ENCODE data around the gene SPIN1.

Gene SPIN1

DNA sequence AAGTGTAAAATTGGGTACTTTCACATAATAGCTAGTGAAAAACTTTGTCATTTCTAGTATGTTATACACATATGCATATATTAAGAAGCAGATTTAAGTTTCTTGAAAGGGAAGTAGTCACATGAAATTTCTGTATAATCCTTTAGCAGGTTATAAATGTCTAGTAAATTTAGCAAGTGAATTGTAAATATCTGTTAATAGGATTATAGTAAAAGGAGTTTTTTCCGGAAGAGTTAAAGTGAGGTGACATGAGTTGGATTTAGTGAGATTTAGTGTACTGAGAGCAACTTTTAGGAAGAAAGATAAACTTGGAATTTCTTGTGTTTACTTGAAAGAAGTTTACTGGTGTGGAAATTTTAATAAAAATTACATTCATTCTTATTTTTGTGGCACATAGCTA is 38.4 kb downstream of the SPIN1 start:
- peaks cover 0 to 17% (median 8%) of the 10 kb centered on the region in 4 donors for H3K4me1 ChIP-seq
- no peak overlapping the region for H3K27ac ChIP-seq
- no peak for DNase-seq
- H3K27me3 ChIP-seq = no peaks in the 10 kb centered on the region
- no peaks in the 10 kb centered on the region for H3K9me3 ChIP-seq
- peaks cover 0 to 21% (median 10%) of the 10 kb centered on the region in 3 donors for H3K36me3 ChIP-seq
- H3K4me3 ChIP-seq = no peak overlapping the region
- intact Hi-C loops (cut with DNase I; ENCODE audit: low total_unique reads) = no loop called here
- TF ChIP-seq, protein P1, sequence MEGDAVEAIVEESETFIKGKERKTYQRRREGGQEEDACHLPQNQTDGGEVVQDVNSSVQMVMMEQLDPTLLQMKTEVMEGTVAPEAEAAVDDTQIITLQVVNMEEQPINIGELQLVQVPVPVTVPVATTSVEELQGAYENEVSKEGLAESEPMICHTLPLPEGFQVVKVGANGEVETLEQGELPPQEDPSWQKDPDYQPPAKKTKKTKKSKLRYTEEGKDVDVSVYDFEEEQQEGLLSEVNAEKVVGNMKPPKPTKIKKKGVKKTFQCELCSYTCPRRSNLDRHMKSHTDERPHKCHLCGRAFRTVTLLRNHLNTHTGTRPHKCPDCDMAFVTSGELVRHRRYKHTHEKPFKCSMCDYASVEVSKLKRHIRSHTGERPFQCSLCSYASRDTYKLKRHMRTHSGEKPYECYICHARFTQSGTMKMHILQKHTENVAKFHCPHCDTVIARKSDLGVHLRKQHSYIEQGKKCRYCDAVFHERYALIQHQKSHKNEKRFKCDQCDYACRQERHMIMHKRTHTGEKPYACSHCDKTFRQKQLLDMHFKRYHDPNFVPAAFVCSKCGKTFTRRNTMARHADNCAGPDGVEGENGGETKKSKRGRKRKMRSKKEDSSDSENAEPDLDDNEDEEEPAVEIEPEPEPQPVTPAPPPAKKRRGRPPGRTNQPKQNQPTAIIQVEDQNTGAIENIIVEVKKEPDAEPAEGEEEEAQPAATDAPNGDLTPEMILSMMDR (IDR thresholded peaks at IDR 0.05) = no peak

GRCh38 chr9:88429595-88430430 is 41.6 kb downstream of the SPIN1 start:
- Histone ChIP-seq H3K4me1 (peaks cover 0 to 20% (median 8%) of the 10 kb centered on the region in 4 donors), H3K36me3 (peaks cover 10 to 47% (median 16%) of the 10 kb centered on the region in 3 donors), H3K9me3 (no peaks in the 10 kb centered on the region), H3K27ac (no peak overlapping the region), H3K4me3 (no peak overlapping the region), H3K27me3 (no peaks in the 10 kb centered on the region)
- TF ChIP-seq, protein P1 (IDR thresholded peaks at IDR 0.05) = no peak
- no peak for DNase-seq
- intact Hi-C loops (cut with DNase I; ENCODE audit: low total_unique reads) = no loop called here

DNA sequence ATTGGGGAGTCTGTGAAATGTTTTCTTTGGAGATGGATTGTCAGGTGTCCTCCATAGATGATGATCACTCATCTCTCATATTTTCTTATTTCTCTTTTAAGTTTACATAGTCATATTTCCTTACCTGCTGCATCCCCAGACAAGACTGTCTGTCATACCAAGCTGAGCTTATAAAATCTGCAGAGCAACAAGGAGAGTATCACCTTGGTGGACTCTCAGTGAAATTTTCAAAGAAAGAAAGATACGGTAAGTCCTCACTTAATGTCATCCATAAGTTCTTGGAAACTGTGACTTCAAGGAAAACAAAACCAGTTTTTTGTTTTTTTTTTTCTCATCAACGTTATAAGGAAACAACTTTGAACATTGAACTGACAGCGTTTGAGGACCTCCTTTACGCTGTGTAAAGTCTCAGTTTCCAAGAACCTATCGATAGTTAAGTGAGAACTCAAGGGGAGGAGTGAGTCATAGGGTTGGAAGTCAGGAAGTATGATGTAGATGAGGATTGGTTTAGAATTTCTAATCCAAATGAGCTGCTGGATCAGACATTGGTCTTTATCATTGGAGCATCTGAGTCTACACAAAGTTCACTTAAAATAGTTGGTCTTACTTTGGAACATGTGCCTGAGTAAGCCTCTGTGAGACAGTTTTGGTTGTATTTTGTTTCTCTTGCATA is 45.5 kb downstream of the SPIN1 start:
- H3K36me3 ChIP-seq = peaks cover 10 to 71% (median 29%) of the 10 kb centered on the region in 3 donors
- TF ChIP-seq, protein P1 (IDR thresholded peaks at IDR 0.05) = no peak
- DNase-seq = no peak
- H3K4me1 ChIP-seq = peaks cover 0 to 6% (median 2%) of the 10 kb centered on the region in 4 donors
- no peak overlapping the region for H3K4me3 ChIP-seq
- no peak overlapping the region for H3K27ac ChIP-seq
- intact Hi-C loops (cut with DNase I; ENCODE audit: low total_unique reads) = no loop called here
- no peaks in the 10 kb centered on the region for H3K27me3 ChIP-seq
- no peaks in the 10 kb centered on the region for H3K9me3 ChIP-seq

DNA sequence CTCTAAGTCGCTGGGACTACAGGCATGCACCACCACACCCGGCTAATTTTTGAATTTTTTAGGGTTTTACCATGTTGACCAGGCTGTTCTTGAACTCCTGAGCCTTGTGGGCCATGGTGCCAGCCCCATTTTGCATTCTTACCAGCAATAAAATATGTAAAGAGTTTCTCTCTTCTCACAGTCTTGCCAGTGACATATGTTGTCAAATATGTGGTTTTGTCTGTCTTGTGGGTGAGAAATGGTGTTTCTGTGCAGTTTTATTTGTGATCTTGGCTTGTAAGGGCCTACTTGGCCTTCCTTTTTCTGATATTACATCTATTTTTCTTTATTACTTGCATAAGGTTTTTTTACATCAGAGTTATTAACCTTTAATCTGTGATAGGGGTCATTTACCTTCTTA is 47.1 kb downstream of the SPIN1 start:
- no peak for DNase-seq
- peaks cover 10 to 58% (median 23%) of the 10 kb centered on the region in 3 donors for H3K36me3 ChIP-seq
- H3K9me3 ChIP-seq = no peaks in the 10 kb centered on the region
- no peak overlapping the region for H3K27ac ChIP-seq
- intact Hi-C loops (cut with DNase I; ENCODE audit: low total_unique reads) = no loop called here
- H3K4me3 ChIP-seq = no peak overlapping the region
- H3K4me1 ChIP-seq = peaks cover 0 to 4% (median 0%) of the 10 kb centered on the region in 4 donors
- TF ChIP-seq, protein P1 (IDR thresholded peaks at IDR 0.05) = no peak
- no peaks in the 10 kb centered on the region for H3K27me3 ChIP-seq

- H3K9me3 ChIP-seq = no peaks in the 10 kb centered on the region
- DNase-seq = no peak
- TF ChIP-seq, protein P1 (IDR thresholded peaks at IDR 0.05) = no peak
- H3K27me3 ChIP-seq = no peaks in the 10 kb centered on the region
- intact Hi-C loops (cut with DNase I; ENCODE audit: low total_unique reads) = no loop called here
- H3K36me3 ChIP-seq = peaks cover 10 to 58% (median 27%) of the 10 kb centered on the region in 3 donors
- peaks cover 0 to 4% (median 0%) of the 10 kb centered on the region in 4 donors for H3K4me1 ChIP-seq
- no peak overlapping the region for H3K4me3 ChIP-seq
- no peak overlapping the region for H3K27ac ChIP-seq
Observed at GRCh38 chr9:88436379-88436778, 48.1 kb downstream of the SPIN1 start.
